Measurements from ENCODE around the gene TCF20.

- TF ChIP-seq EZH2 (IDR thresholded peaks at IDR 0.05; ENCODE audit: insufficient read depth, poor library complexity, severe bottlenecking): no peak
- no peak for TF ChIP-seq EZH2phosphoT487 (IDR thresholded peaks at IDR 0.05; ENCODE audit: insufficient read depth, low read depth)
Measured at GRCh38 chr22:42291287-42291686, 20.8 kb upstream of the TCF20 start.
